H9 (cell line): ENCODE measurements around the gene RBM8A. TPM values are rescaled to one million over a fixed set of nuclear protein-coding genes. Genes with fewer than 3 reads are reported as not detected.

Experiments used
- DNase-seq: peaks from one replicate; pipeline ENCODE4 v3.0.0-alpha.2; 2017
- H2AFZ ChIP-seq: one replicate; pipeline ENCODE4 v1.6.1; 2013; ENCODE audit warnings: mild to moderate bottlenecking, low read length, control low read depth, moderate library complexity
- H2AK5ac ChIP-seq: 2 replicates; pipeline ENCODE4 v1.6.1; 2013; ENCODE audit warnings: low read length, control low read depth, mixed read lengths; ENCODE audit not compliant: insufficient read length
- H2BK120ac ChIP-seq: one replicate; pipeline ENCODE4 v1.6.1; 2013; ENCODE audit warnings: low read depth, mild to moderate bottlenecking, low read length, control low read depth, inconsistent platforms; ENCODE audit not compliant: poor library complexity, severe bottlenecking
- H2BK12ac ChIP-seq: 2 replicates; pipeline ENCODE4 v1.6.1; 2013; ENCODE audit warnings: low read length, control low read depth, mixed read lengths, low read depth; ENCODE audit not compliant: insufficient read length
- H2BK15ac ChIP-seq: 2 replicates; pipeline ENCODE4 v1.6.1; 2013; ENCODE audit warnings: low read depth, low read length, control low read depth
- H2BK20ac ChIP-seq: one replicate; pipeline ENCODE4 v1.6.1; 2013; ENCODE audit warnings: low read depth, mild to moderate bottlenecking, low read length, control low read depth, inconsistent platforms; ENCODE audit not compliant: poor library complexity, severe bottlenecking
- H2BK5ac ChIP-seq: 2 replicates; pipeline ENCODE4 v1.6.1; 2013; ENCODE audit warnings: low read length, control low read depth, mixed read lengths; ENCODE audit not compliant: insufficient read length
- H3K14ac ChIP-seq: 2 replicates; pipeline ENCODE4 v1.6.1; 2013; ENCODE audit warnings: low read length, control low read depth; ENCODE audit not compliant: insufficient read depth
- H3K18ac ChIP-seq: 2 replicates; pipeline ENCODE4 v1.6.1; 2013; ENCODE audit warnings: low read depth, mild to moderate bottlenecking, mixed read lengths, low read length, control low read depth; ENCODE audit not compliant: insufficient read length
- H3K23ac ChIP-seq: 2 replicates; pipeline ENCODE4 v1.6.1; 2013; ENCODE audit warnings: low read length, control low read depth, mixed read lengths, low read depth; ENCODE audit not compliant: insufficient read length
- H3K23me2 ChIP-seq: 2 replicates; pipeline ENCODE4 v1.6.1; 2013; ENCODE audit warnings: low read depth, mild to moderate bottlenecking, mixed read lengths, low read length, control low read depth; ENCODE audit not compliant: insufficient read length, poor library complexity, severe bottlenecking
- H3K27ac ChIP-seq: 2 replicates; pipeline ENCODE4 v1.5.1; 2013; ENCODE audit warnings: low read length, control low read depth, mixed read lengths, low read depth; ENCODE audit not compliant: insufficient read length
- H3K27me3 ChIP-seq: 2 replicates; pipeline ENCODE4 v1.6.1; 2013; ENCODE audit warnings: low read length, control low read depth, inconsistent platforms; ENCODE audit not compliant: insufficient read depth
- H3K4ac ChIP-seq: 2 replicates; pipeline ENCODE4 v1.6.1; 2013; ENCODE audit warnings: low read depth, mild to moderate bottlenecking, control low read depth, inconsistent platforms, low read length, moderate library complexity
- H3K4me1 ChIP-seq: 2 replicates; pipeline ENCODE4 v1.6.1; 2013; ENCODE audit warnings: low read length, control low read depth, inconsistent platforms; ENCODE audit not compliant: insufficient read depth
- H3K4me2 ChIP-seq: 2 replicates; pipeline ENCODE4 v1.6.1; 2013; ENCODE audit warnings: low read length, control low read depth, mixed read lengths; ENCODE audit not compliant: insufficient read length, insufficient read depth
- H3K56ac ChIP-seq: 2 replicates; pipeline ENCODE4 v1.6.1; 2013; ENCODE audit warnings: low read depth, mild to moderate bottlenecking, mixed read lengths, low read length, control low read depth; ENCODE audit not compliant: insufficient read length
- H3K79me1 ChIP-seq: 2 replicates; pipeline ENCODE4 v1.6.1; 2013; ENCODE audit warnings: low read depth, mild to moderate bottlenecking, moderate library complexity, low read length, control low read depth, inconsistent platforms; ENCODE audit not compliant: insufficient read depth, poor library complexity, severe bottlenecking
- H3K79me2 ChIP-seq: 2 replicates; pipeline ENCODE4 v1.6.1; 2013; ENCODE audit warnings: low read length, control low read depth, inconsistent platforms; ENCODE audit not compliant: insufficient read depth
- H3K9ac ChIP-seq: 2 replicates; pipeline ENCODE4 v1.6.1; 2013; ENCODE audit warnings: low read length, control low read depth, mixed read lengths; ENCODE audit not compliant: insufficient read length; ENCODE audit errors: extremely low read depth
- H3K9me3 ChIP-seq: one replicate; pipeline ENCODE4 v1.6.1; 2013; ENCODE audit warnings: low read depth, low read length, inconsistent platforms; ENCODE audit not compliant: control insufficient read depth
- H3T11ph ChIP-seq: one replicate; pipeline ENCODE4 v1.6.1; 2013; ENCODE audit warnings: mild to moderate bottlenecking, low read length, control low read depth, inconsistent platforms
- H4K20me1 ChIP-seq: one replicate; pipeline ENCODE4 v1.6.1; 2013; ENCODE audit not compliant: control insufficient read depth, insufficient read length, insufficient read depth
- H4K5ac ChIP-seq: 2 replicates; pipeline ENCODE4 v1.6.1; 2013; ENCODE audit warnings: low read depth, mild to moderate bottlenecking, mixed read lengths, low read length, control low read depth; ENCODE audit not compliant: insufficient read length
- H4K8ac ChIP-seq: replicated peaks from 2 replicates; pipeline ENCODE4 v1.6.1; 2013; ENCODE audit warnings: low read length, control low read depth, mixed read lengths, low read depth; ENCODE audit not compliant: insufficient read length
- H4K91ac ChIP-seq: 2 replicates; pipeline ENCODE4 v1.6.1; 2013; ENCODE audit warnings: low read depth, mild to moderate bottlenecking, moderate library complexity, mixed read lengths, low read length, control low read depth; ENCODE audit not compliant: insufficient read length
- H3K27ac Mint-ChIP-seq, 3 experiments: 2 replicates in 2 of 3; 3 replicates in 1 of 3; pipeline ENCODE4 v1.8.0; 2020 to 2021; ENCODE audit warnings: mixed read lengths in 3 of 3, mild to moderate bottlenecking in 1 of 3, moderate library complexity in 1 of 3
- H3K27me3 Mint-ChIP-seq: 2 replicates; pipeline ENCODE4 v1.8.0; 2021; ENCODE audit warnings: low read depth, mild to moderate bottlenecking, moderate library complexity, mixed read lengths
- H3K36me3 Mint-ChIP-seq, 3 experiments: 2 replicates in 2 of 3; 3 replicates in 1 of 3; pipeline ENCODE4 v1.8.0; 2020 to 2021; ENCODE audit warnings: low read depth in 3 of 3, mixed read lengths in 3 of 3; ENCODE audit not compliant: insufficient read depth in 1 of 3
- H3K4me1 Mint-ChIP-seq, 2 experiments: 2 replicates each; pipeline ENCODE4 v1.8.0; 2020; ENCODE audit warnings: mixed read lengths in 2 of 2
- H3K4me3 Mint-ChIP-seq, 2 experiments: 2 replicates in 1 of 2; 3 replicates in 1 of 2; pipeline ENCODE4 v1.8.0; 2020 to 2021; ENCODE audit warnings: mild to moderate bottlenecking in 2 of 2, mixed read lengths in 2 of 2, moderate library complexity in 1 of 2
- H3K9me3 Mint-ChIP-seq, 2 experiments: 2 replicates in 1 of 2; 3 replicates in 1 of 2; pipeline ENCODE4 v1.8.0; 2020; ENCODE audit warnings: mild to moderate bottlenecking in 2 of 2, mixed read lengths in 2 of 2, moderate library complexity in 1 of 2
- WGBS: extraction: QIAGEN DNeasy Blood & Tissue Kit; methylation state at CpG from one replicate; pipeline ENCODE4 v1.1.7; 2013; ENCODE audit warnings: missing lambda C conversion rate, low lambda C conversion rate, mixed read lengths; ENCODE audit not compliant: insufficient read length; ENCODE audit errors: extremely low coverage; 5-methylcytosine and 5-hydroxymethylcytosine counted together
- total RNA-seq: library from RNA; stranded (reverse); gene quantifications from 2 replicates; pipeline ENCODE4 v1.2.1, GENCODE V29; 2021
- TF ChIP-seq, protein P1 (sequence below): fragments of 200-600 bp; sonication (generic); conservative IDR thresholded peaks from 3 replicates; pipeline ENCODE4 v1.8.0; 2021; ENCODE audit warnings: antibody characterized with exemption, mild to moderate bottlenecking

RBM8A gene
- total RNA-seq, 1 experiment from 2014 or later: 298 TPM

DNA sequence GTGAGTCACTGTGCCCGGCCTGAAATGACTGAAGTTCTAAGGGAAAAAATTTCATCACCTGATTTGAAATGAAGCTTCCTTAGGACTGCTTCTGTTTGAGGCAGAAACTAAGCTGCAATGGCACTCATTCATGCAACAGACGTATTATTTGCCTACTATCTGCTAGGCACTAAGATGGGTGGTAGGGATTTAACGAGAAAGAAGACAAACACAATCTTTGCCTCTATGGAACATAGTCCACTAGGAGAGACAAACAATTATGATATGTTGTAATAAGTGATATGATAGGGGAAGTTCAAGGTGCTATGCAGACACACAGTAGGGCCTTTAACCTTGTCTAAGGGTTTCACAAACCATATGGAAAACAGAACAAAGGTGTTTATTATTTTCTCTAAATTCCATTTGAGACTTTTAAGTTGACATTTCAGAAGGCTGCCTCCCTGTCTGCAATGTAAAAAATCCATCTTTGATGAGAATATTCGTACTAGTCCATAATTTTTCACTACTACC is 19.2 kb upstream of the RBM8A start:
- Histone ChIP-seq H3K79me2 (no peaks in the 10 kb centered on the region), H3K4ac (no peak overlapping the region), H3K56ac (no peak overlapping the region), H3K79me1 (no peaks in the 10 kb centered on the region), H2BK15ac (no peak overlapping the region), H4K5ac (no peak overlapping the region), H2AFZ (no peak overlapping the region), H2BK5ac (no peak overlapping the region), H3K27me3 (no peaks in the 10 kb centered on the region), H3K23me2 (no peaks in the 10 kb centered on the region), H3K9me3 (no peaks in the 10 kb centered on the region), H3K18ac (no peak overlapping the region), H3K9ac (no peak overlapping the region), H3K14ac (no peak overlapping the region), H4K8ac (no peak overlapping the region), H2BK12ac (no peak overlapping the region), H3K4me2 (no peak overlapping the region), H4K91ac (no peak overlapping the region), H4K20me1 (no peaks in the 10 kb centered on the region), H3K27ac (no peak overlapping the region), H2BK20ac (no peak overlapping the region), H3K4me1 (peaks cover 6% of the 10 kb centered on the region; the same call in 1 of the 2 replicates), H3K23ac (no peak overlapping the region), H2AK5ac (no peak overlapping the region), H3T11ph (no peak overlapping the region), H2BK120ac (no peak overlapping the region)
- DNase-seq: no peak
- WGBS: no CpG with 5 or more reads among the region's 4 CpGs
- no peaks in the 10 kb centered on the region for H3K36me3 Mint-ChIP-seq
- H3K9me3 Mint-ChIP-seq: no peaks in the 10 kb centered on the region
- TF ChIP-seq, protein P1, sequence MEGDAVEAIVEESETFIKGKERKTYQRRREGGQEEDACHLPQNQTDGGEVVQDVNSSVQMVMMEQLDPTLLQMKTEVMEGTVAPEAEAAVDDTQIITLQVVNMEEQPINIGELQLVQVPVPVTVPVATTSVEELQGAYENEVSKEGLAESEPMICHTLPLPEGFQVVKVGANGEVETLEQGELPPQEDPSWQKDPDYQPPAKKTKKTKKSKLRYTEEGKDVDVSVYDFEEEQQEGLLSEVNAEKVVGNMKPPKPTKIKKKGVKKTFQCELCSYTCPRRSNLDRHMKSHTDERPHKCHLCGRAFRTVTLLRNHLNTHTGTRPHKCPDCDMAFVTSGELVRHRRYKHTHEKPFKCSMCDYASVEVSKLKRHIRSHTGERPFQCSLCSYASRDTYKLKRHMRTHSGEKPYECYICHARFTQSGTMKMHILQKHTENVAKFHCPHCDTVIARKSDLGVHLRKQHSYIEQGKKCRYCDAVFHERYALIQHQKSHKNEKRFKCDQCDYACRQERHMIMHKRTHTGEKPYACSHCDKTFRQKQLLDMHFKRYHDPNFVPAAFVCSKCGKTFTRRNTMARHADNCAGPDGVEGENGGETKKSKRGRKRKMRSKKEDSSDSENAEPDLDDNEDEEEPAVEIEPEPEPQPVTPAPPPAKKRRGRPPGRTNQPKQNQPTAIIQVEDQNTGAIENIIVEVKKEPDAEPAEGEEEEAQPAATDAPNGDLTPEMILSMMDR: no peak
- no peak overlapping the region for H3K27ac Mint-ChIP-seq
- peaks cover 16 to 21% of the 10 kb centered on the region in 2 experiments for H3K4me1 Mint-ChIP-seq
- H3K4me3 Mint-ChIP-seq: no peak overlapping the region
- no peaks in the 10 kb centered on the region for H3K27me3 Mint-ChIP-seq
